GM18868 (cell line): ENCODE results near the gene GRIN1.

Source experiments
- ATAC-seq: cut with Tn5 transposase; IDR thresholded peaks from one replicate; pipeline ENCODE4 v1.9.1; 2021; ENCODE audit warnings: mild to moderate bottlenecking, moderate library complexity; ENCODE audit not compliant: unreplicated experiment

The GRIN1 gene

GRCh38 chr9:137145731-137146526, 7.0 kb downstream of the GRIN1 start:
- no peak for ATAC-seq

GRCh38 chr9:137146527-137146918, 7.6 kb downstream of the GRIN1 start:
- no peak for ATAC-seq

- ATAC-seq, result no peak
Observed at GRCh38 chr9:137147091-137147792, 8.3 kb downstream of the GRIN1 start.

- ATAC-seq, result no peak
Observed at GRCh38 chr9:137147793-137148160, 8.8 kb downstream of the GRIN1 start.

GRCh38 chr9:137148242-137148641, 9.3 kb downstream of the GRIN1 start:
- no peak for ATAC-seq

GRCh38 chr9:137148661-137149060, 9.7 kb downstream of the GRIN1 start:
- ATAC-seq, result no peak

- no peak for ATAC-seq
Observed at GRCh38 chr9:137149363-137149762, 10.4 kb downstream of the GRIN1 start.

- ATAC-seq, result peak; percentile 19
Observed at GRCh38 chr9:137149942-137150616, 11.1 kb downstream of the GRIN1 start.

GRCh38 chr9:137150617-137151457, 11.9 kb downstream of the GRIN1 start:
- peak; percentile 47 for ATAC-seq

GRCh38 chr9:137152844-137153405, 14.0 kb downstream of the GRIN1 start:
- ATAC-seq, result no peak

- ATAC-seq, result peak; percentile 37
Observed at GRCh38 chr9:137156567-137157375, 17.8 kb downstream of the GRIN1 start.

GRCh38 chr9:137157618-137158415, 18.9 kb downstream of the GRIN1 start:
- ATAC-seq, result no peak

GRCh38 chr9:137158625-137159024, 19.7 kb downstream of the GRIN1 start:
- ATAC-seq, result no peak

GRCh38 chr9:137159105-137160053, 20.4 kb downstream of the GRIN1 start:
- ATAC-seq, result no peak

- ATAC-seq, result no peak
Observed at GRCh38 chr9:137160054-137160425, 21.1 kb downstream of the GRIN1 start.

GRCh38 chr9:137160716-137161557, 22.0 kb downstream of the GRIN1 start:
- no peak for ATAC-seq
